OCI-LY3 (cell line): ENCODE measurements around the gene TSPAN5.

ENCODE experiments used
- H2AFZ ChIP-seq: fragments of 200-600, 300-600 bp; shearing (Covaris generic); 2 replicates; pipeline ENCODE4 v1.6.0; 2014; ENCODE audit warnings: antibody characterized with exemption, low read depth, low read length
- H3K27ac ChIP-seq: fragments of 200-600, 300-600 bp; sonication (generic); 2 replicates; pipeline ENCODE4 v1.5.1; 2014; ENCODE audit warnings: mild to moderate bottlenecking, low read length, moderate library complexity, mixed read lengths
- H3K27me3 ChIP-seq: fragments of 200-600, 300-600 bp; sonication (generic); 2 replicates; pipeline ENCODE4 v1.6.1; 2014; ENCODE audit warnings: low read depth, low read length, mixed read lengths
- H3K36me3 ChIP-seq: fragments of 200-600, 300-600 bp; sonication (generic); replicated peaks from 2 replicates; pipeline ENCODE3; 2014; ENCODE audit warnings: low read depth, low read length, mixed read lengths
- H3K4me1 ChIP-seq: fragments of 300-600, 200-600 bp; sonication (generic); 2 replicates; pipeline ENCODE4 v1.6.1; 2014; ENCODE audit warnings: low read length, mixed read lengths
- H3K4me2 ChIP-seq: fragments of 200-600, 300-600 bp; sonication (generic); 2 replicates; pipeline ENCODE4 v1.6.1; 2014; ENCODE audit warnings: low read length, mixed read lengths
- H3K4me3 ChIP-seq: fragments of 300-600, 200-600 bp; sonication (generic); 2 replicates; pipeline ENCODE4 v1.5.1; 2014; ENCODE audit warnings: antibody characterized with exemption, mild to moderate bottlenecking, low read length, moderate library complexity
- H3K79me2 ChIP-seq: fragments of 300-600, 200-600 bp; shearing (Covaris generic); 2 replicates; pipeline ENCODE4 v1.6.1; 2014; ENCODE audit warnings: mild to moderate bottlenecking, low read length, mixed read lengths
- H3K9ac ChIP-seq: fragments of 300-600, 200-600 bp; shearing (Covaris generic); 2 replicates; pipeline ENCODE4 v1.6.0; 2014; ENCODE audit warnings: mild to moderate bottlenecking, low read length, moderate library complexity
- H3K9me3 ChIP-seq: fragments of 200-600, 300-600 bp; shearing (Covaris generic); 2 replicates; pipeline ENCODE4 v1.6.1; 2014; ENCODE audit warnings: low read length, mixed read lengths; ENCODE audit not compliant: insufficient read depth
- H4K20me1 ChIP-seq: fragments of 200-600, 300-600 bp; sonication (generic); 2 replicates; pipeline ENCODE4 v1.6.1; 2016; ENCODE audit warnings: low read length, mixed read lengths; ENCODE audit not compliant: insufficient read depth
- EZH2phosphoT487 ChIP-seq: fragments of 200-600 bp; shearing (Covaris generic); IDR thresholded peaks from 2 replicates; pipeline ENCODE4 v1.6.1; 2018; ENCODE audit warnings: antibody characterized with exemption, mixed run types, low read depth
- TF ChIP-seq, protein P1 (sequence below): fragments of 200-600, 300-600 bp; sonication (generic); IDR thresholded peaks from 2 replicates; pipeline ENCODE4 v1.5.1; 2014; ENCODE audit warnings: antibody characterized with exemption, low read length, low read depth

TSPAN5 gene

GRCh38 chr4:98612318-98613250 is 45.8 kb downstream of the TSPAN5 start:
- H3K9ac ChIP-seq, result peak overlapping the region; percentile 53
- H3K4me2 ChIP-seq, result peak overlapping the region; percentile 84
- H3K79me2 ChIP-seq, result peaks cover 92% of the 10 kb centered on the region
- peaks cover 5% of the 10 kb centered on the region; the same call in 1 of the 2 replicates for H4K20me1 ChIP-seq
- peaks cover 57% of the 10 kb centered on the region for H3K4me1 ChIP-seq
- H2AFZ ChIP-seq, result 0 out of 2 replicates have a peak overlapping the region, but pooled peaks have one; percentile 5
- H3K27ac ChIP-seq, result peak overlapping the region; percentile 86
- H3K9me3 ChIP-seq, result no peaks in the 10 kb centered on the region
- no peaks in the 10 kb centered on the region for H3K36me3 ChIP-seq
- TF ChIP-seq, protein P1, sequence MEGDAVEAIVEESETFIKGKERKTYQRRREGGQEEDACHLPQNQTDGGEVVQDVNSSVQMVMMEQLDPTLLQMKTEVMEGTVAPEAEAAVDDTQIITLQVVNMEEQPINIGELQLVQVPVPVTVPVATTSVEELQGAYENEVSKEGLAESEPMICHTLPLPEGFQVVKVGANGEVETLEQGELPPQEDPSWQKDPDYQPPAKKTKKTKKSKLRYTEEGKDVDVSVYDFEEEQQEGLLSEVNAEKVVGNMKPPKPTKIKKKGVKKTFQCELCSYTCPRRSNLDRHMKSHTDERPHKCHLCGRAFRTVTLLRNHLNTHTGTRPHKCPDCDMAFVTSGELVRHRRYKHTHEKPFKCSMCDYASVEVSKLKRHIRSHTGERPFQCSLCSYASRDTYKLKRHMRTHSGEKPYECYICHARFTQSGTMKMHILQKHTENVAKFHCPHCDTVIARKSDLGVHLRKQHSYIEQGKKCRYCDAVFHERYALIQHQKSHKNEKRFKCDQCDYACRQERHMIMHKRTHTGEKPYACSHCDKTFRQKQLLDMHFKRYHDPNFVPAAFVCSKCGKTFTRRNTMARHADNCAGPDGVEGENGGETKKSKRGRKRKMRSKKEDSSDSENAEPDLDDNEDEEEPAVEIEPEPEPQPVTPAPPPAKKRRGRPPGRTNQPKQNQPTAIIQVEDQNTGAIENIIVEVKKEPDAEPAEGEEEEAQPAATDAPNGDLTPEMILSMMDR, result no peak
- TF ChIP-seq EZH2phosphoT487, result no peak
- H3K4me3 ChIP-seq, result peak overlapping the region; percentile 55
- H3K27me3 ChIP-seq, result no peaks in the 10 kb centered on the region

- Histone ChIP-seq H3K36me3 (no peaks in the 10 kb centered on the region), H2AFZ (no peak overlapping the region), H3K9me3 (no peaks in the 10 kb centered on the region), H3K9ac (peak overlapping the region; percentile 53; the same call in 1 of the 2 replicates), H3K4me1 (peaks cover 56% of the 10 kb centered on the region), H3K27me3 (no peaks in the 10 kb centered on the region), H3K79me2 (peaks cover 84% of the 10 kb centered on the region), H3K27ac (peak overlapping the region; percentile 86), H3K4me2 (peak overlapping the region; percentile 84), H3K4me3 (peak overlapping the region; percentile 55; the same call in 1 of the 2 replicates), H4K20me1 (no peaks in the 10 kb centered on the region; the same call in 1 of the 2 replicates)
- TF ChIP-seq, protein P1, result no peak
- no peak for TF ChIP-seq EZH2phosphoT487
Measured at GRCh38 chr4:98611677-98612317, 46.6 kb downstream of the TSPAN5 start.

- H4K20me1 ChIP-seq, result no peaks in the 10 kb centered on the region; the same call in 1 of the 2 replicates
- H3K9me3 ChIP-seq, result no peaks in the 10 kb centered on the region
- peaks cover 79% of the 10 kb centered on the region for H3K79me2 ChIP-seq
- TF ChIP-seq, protein P1, result no peak
- no peak for TF ChIP-seq EZH2phosphoT487
- H3K36me3 ChIP-seq, result no peaks in the 10 kb centered on the region
- H3K4me1 ChIP-seq, result peaks cover 56% of the 10 kb centered on the region
- peak overlapping the region; percentile 84 for H3K4me2 ChIP-seq
- H3K9ac ChIP-seq, result no peak overlapping the region
- H2AFZ ChIP-seq, result no peak overlapping the region
- H3K4me3 ChIP-seq, result no peak overlapping the region
- H3K27ac ChIP-seq, result no peak overlapping the region; the same call in 1 of the 2 replicates
- no peaks in the 10 kb centered on the region for H3K27me3 ChIP-seq
Measured at GRCh38 chr4:98610926-98611676, 47.3 kb downstream of the TSPAN5 start.
